HL-60 (cell line): ENCODE results near the gene NOS1AP.

Source experiments
- DNase-seq, 2 experiments: peaks; one replicate each; pipeline ENCODE4 v3.0.0-alpha.2; 2010 to 2020; ENCODE audit warnings: low read depth in 1 of 2, low spot score in 1 of 2
- H3K27ac ChIP-seq: fragments of 250-450 bp; sonication (Bioruptor Pico); replicated peaks from 2 replicates; pipeline ENCODE4 v1.5.1; 2020; ENCODE audit warnings: mild to moderate bottlenecking, moderate library complexity
- H3K27me3 ChIP-seq: fragments of 250-450 bp; sonication (Bioruptor Pico); 2 replicates; pipeline ENCODE4 v1.5.1; 2021; ENCODE audit warnings: mild to moderate bottlenecking, moderate library complexity; ENCODE audit not compliant: insufficient read depth, poor library complexity, severe bottlenecking
- H3K4me3 ChIP-seq: replicated peaks from 2 replicates; pipeline ENCODE4 v1.5.1; 2011; ENCODE audit warnings: mild to moderate bottlenecking, control low read depth, low read length; ENCODE audit not compliant: insufficient read depth
- CTCF ChIP-seq: IDR thresholded peaks from one replicate; pipeline ENCODE4 v1.5.1; 2011; ENCODE audit warnings: low read length, control low read depth, inconsistent platforms; ENCODE audit not compliant: insufficient read depth
- GABPA ChIP-seq: IDR thresholded peaks from 2 replicates; pipeline ENCODE4 v1.6.1; 2012; ENCODE audit warnings: low read depth
- POLR2AphosphoS5 ChIP-seq: IDR thresholded peaks from 2 replicates; pipeline ENCODE4 v1.6.1; 2012; ENCODE audit warnings: low read depth
- REST ChIP-seq: IDR thresholded peaks from 2 replicates; pipeline ENCODE4 v1.6.1; 2012; ENCODE audit warnings: low read depth; ENCODE audit not compliant: insufficient replicate concordance
- SPI1 ChIP-seq: IDR thresholded peaks from 2 replicates; pipeline ENCODE4 v1.6.1; 2012; ENCODE audit warnings: low read depth, mild to moderate bottlenecking, borderline replicate concordance

Gene NOS1AP

GRCh38 chr1:162075862-162076261 lies 6.4 kb downstream of the NOS1AP start:
- Histone ChIP-seq H3K27me3 (peaks cover 23% of the 10 kb centered on the region), H3K27ac (no peak overlapping the region), H3K4me3 (no peak overlapping the region)
- DNase-seq, result no peak
- TF ChIP-seq GABPA (no peak), SPI1 (no peak)

GRCh38 chr1:162077648-162078299 lies 8.3 kb downstream of the NOS1AP start:
- TF ChIP-seq POLR2AphosphoS5 (no peak), GABPA (no peak), REST (no peak), CTCF (no peak), SPI1 (no peak)
- peaks cover 7% of the 10 kb centered on the region for H3K27me3 ChIP-seq
- no peak overlapping the region for H3K27ac ChIP-seq
- no peak for DNase-seq
- no peak overlapping the region for H3K4me3 ChIP-seq

- H3K27ac ChIP-seq, result no peak overlapping the region
- no peak for TF ChIP-seq GABPA
- no peak for TF ChIP-seq CTCF
- no peak for TF ChIP-seq SPI1
- TF ChIP-seq POLR2AphosphoS5, result no peak
- no peak for TF ChIP-seq REST
- no peak for DNase-seq
- H3K4me3 ChIP-seq, result no peak overlapping the region
- H3K27me3 ChIP-seq, result peaks cover 2% of the 10 kb centered on the region
These were observed 9.5 kb downstream of the NOS1AP start for GRCh38 chr1:162079030-162079429.

- no peak overlapping the region for H3K27ac ChIP-seq
- no peak overlapping the region for H3K4me3 ChIP-seq
- TF ChIP-seq GABPA, result no peak
- no peak for TF ChIP-seq CTCF
- TF ChIP-seq SPI1, result no peak
- no peak for TF ChIP-seq POLR2AphosphoS5
- TF ChIP-seq REST, result no peak
These were observed 11.1 kb downstream of the NOS1AP start for GRCh38 chr1:162080472-162081015.

More at GRCh38 chr1:162080472-162081015, 11.1 kb downstream of the NOS1AP start:
- peaks cover 2% of the 10 kb centered on the region for H3K27me3 ChIP-seq
- DNase-seq, result no peak
